ENCODE data around the gene COL15A1.

The COL15A1 gene

DNA sequence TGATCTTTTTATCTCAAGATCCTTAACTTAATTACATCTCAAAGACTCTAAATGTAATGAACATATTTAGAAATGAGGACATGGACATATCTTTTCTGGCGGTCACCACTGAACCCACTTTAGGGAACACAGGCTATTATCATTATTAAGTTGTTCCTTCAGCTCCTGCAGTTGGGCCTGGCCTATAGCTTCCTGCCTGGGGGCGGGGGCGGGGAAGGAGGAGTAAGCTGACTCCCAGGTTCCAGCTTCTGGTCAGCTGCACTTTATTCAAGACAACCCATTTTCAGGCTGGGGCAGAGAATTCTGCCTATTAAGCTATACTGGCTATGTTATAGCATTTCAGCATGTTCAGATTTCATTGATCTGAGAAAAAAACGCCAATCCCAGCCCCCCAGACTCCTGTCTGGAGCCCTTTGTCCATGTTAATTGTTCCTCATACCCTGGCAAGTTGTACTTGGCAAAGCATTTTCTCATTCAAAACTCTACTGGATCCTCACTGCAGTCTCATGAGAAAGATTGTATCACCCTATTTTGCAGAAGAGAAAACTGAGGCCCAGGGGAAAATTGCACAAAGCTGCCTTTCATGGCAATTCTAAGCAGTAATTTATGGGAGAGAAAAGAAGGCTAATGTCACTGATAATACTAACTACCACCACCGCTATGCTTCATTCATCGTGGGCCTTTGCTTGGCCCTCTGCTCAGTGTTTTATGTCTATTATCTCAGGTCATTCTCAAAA is 25.1 kb downstream of the COL15A1 start:
- in situ Hi-C loops (cut with HindIII; ENCODE audit: low sequenced_read_pairs): no loop called here

- in situ Hi-C loops (cut with HindIII; ENCODE audit: low sequenced_read_pairs): no loop called here
These were observed 26.9 kb downstream of the COL15A1 start for GRCh38 chr9:98970532-98971041.

DNA sequence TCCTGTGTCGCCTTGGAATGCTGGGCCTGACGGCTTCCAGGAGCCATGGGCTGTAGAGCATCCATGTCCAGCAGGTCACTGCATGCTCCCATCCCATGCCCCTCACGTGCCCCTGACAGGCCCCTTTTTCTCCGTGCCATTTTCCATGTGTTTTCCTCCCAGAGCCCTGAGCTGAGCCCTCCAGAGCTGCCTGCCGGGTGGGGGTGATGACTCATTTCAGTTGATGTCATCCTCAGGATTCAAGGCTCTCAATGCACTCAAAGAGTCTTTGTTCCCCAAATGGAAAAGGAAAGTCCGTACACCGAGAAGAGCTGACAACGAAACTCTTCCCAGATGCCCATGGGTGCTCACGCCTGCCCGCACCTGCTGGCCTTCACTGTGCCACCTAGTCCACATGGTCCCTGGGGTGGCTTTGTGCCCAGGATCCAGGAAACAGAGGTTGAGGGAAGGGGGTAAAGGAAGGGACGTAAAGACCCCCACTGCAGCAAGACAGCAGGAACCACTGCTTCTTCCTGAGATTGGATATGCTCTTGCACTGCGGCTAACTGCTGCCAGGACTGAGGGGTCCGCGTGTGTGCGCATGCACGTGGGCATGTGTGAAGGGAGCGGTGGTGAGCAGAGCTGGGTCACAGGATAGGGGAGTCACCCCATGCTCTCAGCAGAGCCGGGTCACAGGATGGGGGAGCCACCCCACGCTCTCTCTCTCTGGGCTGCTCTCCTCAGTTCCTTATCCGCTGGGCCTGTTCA is 27.6 kb downstream of the COL15A1 start:
- in situ Hi-C loops (cut with HindIII; ENCODE audit: low sequenced_read_pairs): no loop called here

GRCh38 chr9:98971915-98972223 is 28.2 kb downstream of the COL15A1 start:
- in situ Hi-C loops (cut with HindIII; ENCODE audit: low sequenced_read_pairs): no loop called here

GRCh38 chr9:98972716-98973115 is 29.0 kb downstream of the COL15A1 start:
- in situ Hi-C loops (cut with HindIII; ENCODE audit: low sequenced_read_pairs): no loop called here

DNA sequence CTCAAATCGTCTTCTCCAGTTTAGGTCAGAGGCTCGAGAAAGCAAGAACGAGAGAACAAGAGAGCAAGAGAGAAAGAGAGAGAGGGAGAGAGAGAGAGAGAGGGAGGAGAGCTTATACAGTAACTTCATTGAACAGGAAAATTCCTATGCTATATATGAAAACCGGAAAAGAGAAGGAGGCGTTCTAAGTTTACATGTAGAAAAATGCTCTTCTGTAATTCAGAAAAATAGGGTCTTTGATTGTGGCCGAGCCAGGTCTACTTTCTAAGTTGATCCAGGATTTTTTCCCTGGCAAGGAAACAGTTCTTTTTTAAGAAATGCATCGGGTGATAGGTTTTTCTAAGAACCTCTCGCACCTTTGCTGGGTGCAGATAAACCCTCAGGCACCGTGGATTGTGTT is 29.5 kb downstream of the COL15A1 start:
- in situ Hi-C loops (cut with HindIII; ENCODE audit: low sequenced_read_pairs): no loop called here

- in situ Hi-C loops (cut with HindIII; ENCODE audit: low sequenced_read_pairs): no loop called here
These were observed 29.9 kb downstream of the COL15A1 start for GRCh38 chr9:98973576-98973975.

GRCh38 chr9:98974106-98974505 is 30.4 kb downstream of the COL15A1 start:
- in situ Hi-C loops (cut with HindIII; ENCODE audit: low sequenced_read_pairs): no loop called here

GRCh38 chr9:98974554-98974953 is 30.8 kb downstream of the COL15A1 start:
- in situ Hi-C loops (cut with HindIII; ENCODE audit: low sequenced_read_pairs): no loop called here

GRCh38 chr9:98974994-98975712 is 31.4 kb downstream of the COL15A1 start:
- in situ Hi-C loops (cut with HindIII; ENCODE audit: low sequenced_read_pairs): no loop called here

- in situ Hi-C loops (cut with HindIII; ENCODE audit: low sequenced_read_pairs): no loop called here
These were observed 32.1 kb downstream of the COL15A1 start for GRCh38 chr9:98975838-98976237.

- in situ Hi-C loops (cut with HindIII; ENCODE audit: low sequenced_read_pairs): no loop called here
These were observed 33.6 kb downstream of the COL15A1 start for GRCh38 chr9:98977246-98977714.

GRCh38 chr9:98977813-98978212 is 34.1 kb downstream of the COL15A1 start:
- in situ Hi-C loops (cut with HindIII; ENCODE audit: low sequenced_read_pairs): no loop called here

DNA sequence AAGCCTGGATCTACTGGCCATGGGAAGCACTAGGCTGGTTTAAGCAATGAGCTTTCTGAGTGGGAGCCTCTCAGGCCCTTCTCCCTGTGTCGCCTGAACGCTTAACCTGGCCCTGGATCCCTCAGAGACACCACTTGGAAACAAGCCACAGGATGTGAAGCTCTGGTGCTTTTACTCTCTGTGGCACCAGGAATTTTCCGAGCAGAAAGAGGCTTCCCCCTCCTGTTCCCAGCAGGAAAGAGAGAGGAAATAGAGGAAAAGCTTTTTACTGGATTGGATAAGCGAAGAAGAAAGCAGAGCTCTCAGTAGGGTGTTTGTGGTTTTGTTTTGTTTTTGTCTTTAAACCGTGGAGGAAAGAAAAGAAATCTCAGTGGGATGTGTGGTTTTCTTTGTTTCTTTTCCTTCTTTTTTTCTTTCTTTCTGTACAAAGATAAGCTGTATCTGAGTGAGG is 34.5 kb downstream of the COL15A1 start:
- in situ Hi-C loops (cut with HindIII; ENCODE audit: low sequenced_read_pairs): no loop called here

GRCh38 chr9:98980291-98980690 is 36.6 kb downstream of the COL15A1 start:
- in situ Hi-C loops (cut with HindIII; ENCODE audit: low sequenced_read_pairs): no loop called here

DNA sequence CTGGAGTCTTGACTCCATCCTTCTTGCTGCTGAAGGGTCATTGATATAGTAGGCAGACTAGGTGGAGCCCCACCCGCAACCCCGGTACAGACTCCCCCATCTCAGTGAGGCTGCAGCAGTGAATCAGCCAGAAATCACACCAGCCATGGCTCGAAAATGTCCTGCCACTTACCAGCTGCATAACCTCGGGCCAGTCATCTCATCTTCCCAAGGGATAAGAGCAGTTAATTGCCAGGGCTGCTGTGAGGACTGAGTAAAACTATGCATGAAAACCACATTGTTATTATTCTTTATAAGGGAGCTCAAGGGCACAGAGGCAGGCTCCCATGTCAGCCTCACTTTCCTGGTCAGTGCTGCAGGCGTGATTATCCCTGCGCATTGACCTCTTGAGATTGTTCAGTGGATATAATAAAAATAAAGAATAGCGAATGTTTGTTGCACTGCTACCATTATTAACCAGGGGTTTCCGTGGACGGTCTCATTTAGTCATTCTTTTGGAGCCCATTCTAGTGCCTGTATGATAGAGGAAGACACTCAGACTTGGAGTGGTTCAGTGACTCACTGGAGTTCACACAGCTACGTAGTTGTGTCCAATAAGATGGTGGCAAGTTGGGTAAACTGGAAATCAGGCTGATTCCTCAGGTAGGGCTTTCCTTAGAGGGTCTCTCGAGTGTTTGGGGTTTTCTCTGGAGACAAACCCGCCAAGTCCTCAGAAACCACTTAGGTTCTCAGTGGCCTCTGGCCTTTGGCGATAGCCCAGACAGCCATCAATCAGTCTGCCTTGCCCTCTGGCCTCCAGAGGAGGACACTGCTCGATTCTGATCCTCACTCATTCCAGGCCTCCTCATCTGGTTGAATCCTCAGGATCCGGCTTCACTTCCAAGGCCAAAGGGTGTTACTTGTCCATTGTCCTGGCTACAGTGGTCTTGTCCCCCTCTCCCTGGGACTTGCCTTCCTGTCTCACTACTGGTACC is 39.9 kb downstream of the COL15A1 start:
- in situ Hi-C loops (cut with HindIII; ENCODE audit: low sequenced_read_pairs): no loop called here

GRCh38 chr9:98985596-98985995 is 41.9 kb downstream of the COL15A1 start:
- in situ Hi-C loops (cut with HindIII; ENCODE audit: low sequenced_read_pairs): no loop called here

DNA sequence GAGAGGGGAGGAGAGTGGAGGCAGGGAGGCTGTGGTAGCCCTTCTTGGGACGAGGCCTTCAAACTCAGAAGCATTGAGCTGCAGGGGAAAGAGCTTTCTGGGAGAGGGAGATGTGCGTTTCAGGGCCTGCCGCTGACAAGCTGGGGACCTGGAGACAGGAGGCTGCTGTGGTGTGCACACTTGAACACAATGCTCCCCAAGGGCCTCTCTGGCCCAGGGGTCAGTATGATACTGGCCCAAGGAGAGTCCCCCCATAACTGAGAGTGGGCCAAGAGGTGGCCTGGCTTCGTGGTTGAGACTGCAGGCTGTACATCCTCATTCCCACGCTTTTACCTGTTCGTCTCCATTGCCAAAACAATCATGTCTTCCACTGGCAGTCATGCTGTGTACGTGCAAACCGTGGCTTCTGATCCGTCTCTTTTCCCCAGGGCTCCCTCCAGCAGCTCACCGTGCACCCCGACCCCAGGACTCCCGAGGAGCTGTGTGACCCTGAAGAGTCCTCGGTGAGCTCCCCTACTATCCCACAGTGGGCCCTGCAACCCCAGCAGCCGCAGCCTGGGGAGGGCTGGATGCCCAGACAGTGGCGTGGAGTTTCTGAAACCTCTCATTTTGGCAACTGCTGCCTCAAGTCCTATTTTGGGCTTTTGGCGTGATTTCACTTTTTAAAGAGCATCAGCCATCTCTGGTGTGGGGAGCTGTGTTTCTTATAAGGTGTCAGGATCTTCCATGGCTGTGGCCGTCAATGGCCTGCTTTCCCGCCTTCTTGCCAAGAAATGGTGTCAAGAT is 43.4 kb downstream of the COL15A1 start:
- in situ Hi-C loops (cut with HindIII; ENCODE audit: low sequenced_read_pairs): no loop called here

Measured in endothelial cell of hepatic sinusoid (primary cell).